Amniotic stem cell (primary cell): ENCODE measurements around the gene HPS1.

Experiments
- DNase-seq: peaks from one replicate; lab custom pipeline; 2025; lab: John Stamatoyannopoulos, UW

HPS1 gene

DNA sequence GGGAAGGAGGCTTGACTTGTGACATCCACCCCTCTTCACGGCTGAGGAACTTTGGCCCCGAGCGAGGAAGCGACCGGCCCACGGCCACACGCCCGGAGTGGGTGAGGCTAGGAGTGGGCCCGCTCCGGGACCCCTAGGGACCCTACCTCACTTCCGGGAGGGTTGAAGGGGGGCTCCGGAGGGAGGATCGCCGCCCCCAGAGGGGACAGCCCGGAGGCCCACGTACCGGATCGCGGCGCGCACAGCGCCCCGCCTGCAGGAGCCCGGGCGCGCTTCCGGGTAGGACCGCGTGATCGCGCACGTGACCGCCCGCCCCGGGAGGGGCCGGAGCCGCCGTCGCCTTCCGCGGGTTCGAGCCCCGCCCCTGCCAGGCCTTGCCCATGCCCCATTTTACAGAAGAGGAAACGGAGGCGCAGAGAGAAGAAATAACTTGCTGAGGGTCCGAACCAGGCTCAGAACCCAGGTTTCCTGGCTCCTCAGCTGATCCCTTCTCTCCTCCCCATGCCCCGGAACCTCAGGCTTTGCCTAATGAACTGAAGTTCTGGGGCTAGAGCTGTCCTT is at the start of gene HPS1:
Gene HPS1, minus strand, starts transcription at position 275 of the 561 bp plus-strand sequence. CDS start 3,695 bp downstream, outside the sequence.
- no peak for DNase-seq

DNA sequence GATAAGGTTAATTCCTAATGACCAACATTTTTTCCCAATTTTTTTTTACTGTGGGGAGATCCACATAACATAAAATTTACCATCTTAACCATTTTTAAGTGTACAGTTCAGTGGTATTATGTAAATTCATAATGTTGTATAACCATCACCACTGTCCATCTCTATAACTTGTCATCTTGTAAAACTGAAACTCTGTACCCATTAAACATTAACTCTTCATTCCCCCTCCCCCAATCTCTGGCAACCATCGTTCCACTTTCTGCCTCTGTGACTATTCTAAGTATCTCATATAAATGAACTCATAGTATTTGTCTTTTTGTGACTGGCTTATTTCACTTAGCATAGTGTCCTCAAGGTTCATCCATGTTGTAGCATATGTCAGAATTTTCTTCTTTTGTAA is 46.0 kb upstream of the HPS1 start:
- no peak for DNase-seq

DNA sequence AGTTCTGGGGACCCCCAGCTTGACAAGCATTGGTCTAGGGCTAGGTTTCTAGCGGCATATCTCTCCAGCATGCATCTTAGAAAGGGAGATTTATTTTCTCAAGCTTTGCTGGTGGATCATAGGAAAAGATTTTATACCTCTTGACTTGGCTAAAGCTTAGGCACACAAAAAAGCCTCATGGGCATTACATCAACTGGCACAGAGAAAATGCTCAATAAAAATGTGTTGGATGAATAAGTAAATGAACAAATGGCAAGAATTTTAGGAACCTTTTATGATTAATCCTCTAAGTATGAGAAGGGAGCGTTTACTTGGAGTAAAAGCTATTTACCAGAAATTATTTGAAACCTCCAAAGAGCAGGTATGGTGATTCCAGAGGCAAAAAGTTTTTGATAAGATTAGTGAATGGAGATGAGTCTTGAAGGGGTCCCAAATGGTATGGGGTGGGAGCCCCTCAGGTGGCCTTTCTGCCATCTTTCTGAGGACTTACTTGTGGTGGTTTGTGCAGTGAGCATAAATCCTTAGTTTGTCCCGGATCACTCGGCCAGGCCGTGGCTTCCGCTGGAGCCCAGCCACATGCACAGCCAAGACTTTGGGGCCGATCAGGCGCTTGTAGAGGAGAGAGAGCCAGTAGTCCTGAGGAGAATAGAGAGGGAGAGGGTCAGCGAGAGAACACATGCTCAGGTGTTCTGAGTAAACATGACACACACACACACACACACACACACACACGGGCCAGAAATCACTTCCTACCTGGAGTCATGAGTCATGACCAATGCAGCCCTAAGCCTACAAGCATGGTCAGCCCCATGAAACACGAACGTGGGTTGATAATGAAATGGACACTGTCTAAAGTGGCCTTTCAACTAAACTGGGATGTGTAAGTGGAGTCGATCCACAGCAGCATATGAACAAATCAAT is 43.1 kb upstream of the HPS1 start:
- no peak for DNase-seq

DNA sequence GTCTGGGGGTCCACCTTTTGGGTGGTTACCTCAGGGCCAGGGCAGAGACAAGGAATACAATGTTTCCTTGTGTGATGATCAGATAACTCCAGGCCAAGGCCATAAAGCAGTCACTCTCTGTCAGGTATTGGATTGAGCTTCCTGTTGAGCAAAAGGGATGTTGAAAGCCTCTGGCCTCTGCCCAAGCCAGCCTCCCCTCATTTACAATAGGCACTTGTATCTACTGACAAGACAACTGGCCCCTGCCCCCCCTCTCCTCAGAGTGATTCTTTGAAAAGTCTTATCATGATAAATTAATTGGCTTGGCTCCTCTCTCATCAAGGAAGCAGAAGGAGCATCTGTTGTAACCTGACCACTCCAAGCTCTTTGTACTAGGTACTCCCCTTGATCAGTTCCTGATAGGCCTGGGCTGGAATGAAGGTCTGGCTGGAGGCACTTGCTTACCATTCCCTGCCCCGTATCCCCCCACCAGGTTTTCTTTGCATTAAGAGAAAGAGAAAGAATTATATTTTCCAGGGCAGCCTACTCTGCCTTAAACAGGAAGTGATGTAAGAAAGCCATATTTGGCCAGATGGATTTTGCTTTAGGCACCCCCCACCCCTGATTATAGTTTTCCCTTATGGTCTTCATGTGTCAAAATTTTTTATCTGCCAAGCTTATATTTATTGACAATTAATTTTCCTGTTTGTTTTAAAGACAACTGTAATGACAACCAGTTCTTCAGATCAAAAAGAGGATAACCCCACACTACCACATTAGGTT is 42.1 kb upstream of the HPS1 start:
- DNase-seq, result no peak

DNA sequence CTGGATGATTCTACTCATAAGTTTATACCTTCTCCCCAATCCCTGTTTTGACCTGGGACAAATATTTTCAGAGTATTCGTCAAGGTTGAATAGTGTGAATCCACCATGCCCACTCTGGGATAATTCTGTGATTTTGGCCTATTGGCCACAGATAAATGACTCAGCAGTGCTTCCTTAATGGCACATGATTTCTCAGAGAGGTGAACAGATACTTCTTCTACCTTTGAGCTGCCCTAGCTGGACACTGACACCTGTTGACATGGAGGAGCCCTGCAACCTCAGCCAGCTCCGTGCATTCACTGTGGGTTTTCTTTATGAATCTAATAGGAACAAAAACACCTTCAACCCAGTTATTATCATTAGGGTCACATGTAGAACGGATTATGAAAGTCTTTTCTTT is 40.9 kb upstream of the HPS1 start:
- no peak for DNase-seq

DNA sequence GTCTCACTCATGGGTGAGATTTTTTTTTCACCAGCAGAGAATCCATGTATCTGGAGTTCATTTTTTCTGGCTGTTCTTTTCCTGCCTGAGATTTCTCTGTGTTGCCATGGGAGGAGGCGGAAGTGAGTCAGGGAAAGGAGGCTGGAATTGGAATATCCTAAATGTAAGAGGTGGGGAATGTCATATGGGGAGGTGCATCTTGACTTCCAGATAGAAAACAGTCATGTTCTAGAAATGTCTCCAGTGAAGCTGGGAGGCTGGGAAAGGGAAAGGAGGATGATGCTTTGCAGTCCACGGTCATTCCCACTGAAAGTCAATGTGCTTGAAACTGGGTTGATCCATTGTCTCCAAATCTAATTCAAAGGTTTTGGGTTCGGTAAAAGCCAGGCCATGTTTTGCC is 39.7 kb upstream of the HPS1 start:
- no peak for DNase-seq

DNA sequence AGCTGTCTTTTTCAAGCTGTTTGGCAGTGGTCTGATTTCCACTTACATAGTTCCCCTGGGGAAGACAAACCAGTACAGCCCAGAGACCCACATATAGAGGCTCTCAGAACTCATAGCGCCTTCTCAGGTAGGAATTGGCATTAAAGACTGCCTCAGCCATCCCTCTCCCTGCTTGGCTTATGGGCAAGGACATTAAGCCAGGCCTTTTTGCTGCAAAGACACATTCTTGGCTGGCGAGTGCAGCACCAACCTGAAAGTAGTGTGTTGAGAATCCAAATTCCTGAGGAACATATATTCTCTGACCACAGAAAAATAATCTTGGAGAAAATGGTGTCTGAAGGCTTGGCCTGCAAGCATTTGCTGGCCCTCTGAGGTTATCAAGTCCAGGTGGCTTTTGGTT is 39.2 kb upstream of the HPS1 start:
- no peak for DNase-seq

DNA sequence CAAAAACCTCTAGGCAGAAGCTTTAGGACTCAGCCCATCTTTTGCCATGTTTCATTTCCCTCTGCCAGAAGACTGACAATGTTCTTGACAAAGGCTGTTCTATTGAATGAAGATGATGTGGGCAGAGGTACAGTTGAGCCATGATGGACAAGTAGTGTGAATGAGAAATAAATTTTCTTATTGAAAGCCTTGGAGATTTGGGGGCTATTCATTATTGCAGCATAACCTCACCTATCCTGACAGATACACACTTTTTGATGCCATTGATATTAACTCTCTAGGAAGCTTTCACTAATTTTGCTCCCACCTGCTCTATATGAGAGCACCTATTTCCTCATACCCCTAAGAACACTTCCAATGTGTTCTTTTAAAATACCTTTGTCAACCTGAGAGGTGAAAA is 36.9 kb upstream of the HPS1 start:
- no peak for DNase-seq

DNA sequence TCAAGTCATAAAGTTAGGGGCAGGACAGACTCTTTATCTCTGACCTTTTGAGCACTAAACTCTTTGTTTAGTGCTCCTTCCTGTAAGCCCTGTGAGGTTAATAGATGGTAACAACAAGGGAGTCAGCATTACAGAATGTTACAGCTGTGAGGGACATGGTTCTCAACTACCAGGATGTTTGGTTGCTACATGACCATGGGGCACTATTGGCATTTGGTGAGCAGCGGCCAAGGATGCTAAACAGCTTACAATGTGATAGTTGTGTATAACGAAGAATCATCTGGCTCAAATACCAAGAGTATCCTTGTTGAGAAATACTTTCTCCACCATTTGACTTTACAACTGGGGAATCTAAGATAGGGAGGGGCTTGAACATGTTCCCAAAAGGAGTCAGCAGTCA is 35.4 kb upstream of the HPS1 start:
- no peak for DNase-seq

DNA sequence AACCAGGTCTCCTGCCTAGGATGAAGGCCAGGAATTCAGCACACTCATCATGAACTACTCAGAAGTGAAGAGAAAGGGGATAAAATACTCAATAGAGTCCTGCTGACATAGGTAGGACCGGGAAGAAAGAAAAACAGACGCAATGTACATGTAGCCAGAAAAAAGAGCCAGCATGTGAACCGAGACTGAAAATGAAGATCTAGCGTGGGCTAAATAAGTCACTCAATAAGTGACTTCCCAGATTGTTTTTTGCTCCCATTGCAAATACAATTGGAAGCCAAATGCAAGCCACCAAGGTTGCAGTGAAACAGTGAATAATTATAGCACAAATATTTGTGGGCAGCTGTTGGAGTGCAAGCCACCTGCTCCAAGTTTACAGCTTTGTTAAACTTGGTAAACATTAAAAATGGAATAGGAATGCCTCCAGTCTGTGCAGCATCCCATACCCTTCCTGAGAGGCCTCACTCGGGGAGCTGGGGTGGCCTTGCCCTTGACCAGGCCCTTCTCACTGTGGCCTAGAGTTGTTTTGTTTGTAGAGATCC is 34.7 kb upstream of the HPS1 start:
- DNase-seq, result no peak

DNA sequence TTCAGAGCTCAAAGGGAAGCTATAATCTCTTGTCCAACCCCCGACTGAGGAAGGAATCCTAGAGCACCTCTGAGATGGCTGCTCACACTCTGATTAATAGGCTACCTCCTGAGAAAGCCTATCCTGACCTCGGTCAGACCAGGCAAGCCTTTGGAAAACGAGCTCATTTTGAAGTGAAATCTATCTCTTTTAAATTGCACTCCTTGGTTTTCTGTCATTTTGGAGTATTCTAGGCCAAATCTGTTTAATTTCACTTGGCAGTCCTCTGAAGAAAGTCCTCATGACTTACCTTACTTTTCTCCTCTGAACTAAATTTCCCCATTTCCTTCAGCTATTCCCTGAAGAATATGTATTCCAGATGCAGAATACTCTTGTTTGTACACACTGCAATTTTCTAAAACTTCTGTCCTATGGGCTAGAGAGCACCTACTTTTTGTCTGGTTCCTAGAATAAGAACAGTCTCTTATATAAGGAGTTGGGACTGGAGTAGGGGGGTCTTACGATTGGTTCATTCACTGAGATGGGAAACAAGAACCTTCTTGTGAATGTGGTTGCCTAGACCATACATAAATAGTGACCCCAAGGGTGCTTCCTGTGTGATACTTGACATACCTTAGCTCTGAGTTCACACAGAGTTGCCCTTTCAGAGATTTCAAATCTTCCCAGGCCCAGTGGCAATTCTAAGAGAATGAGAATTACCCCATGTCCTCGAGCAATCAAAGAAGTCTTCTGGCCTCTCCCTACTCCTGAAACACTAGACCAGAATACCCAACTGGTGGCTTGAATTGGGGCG is 31.9 kb upstream of the HPS1 start:
- DNase-seq, result no peak

DNA sequence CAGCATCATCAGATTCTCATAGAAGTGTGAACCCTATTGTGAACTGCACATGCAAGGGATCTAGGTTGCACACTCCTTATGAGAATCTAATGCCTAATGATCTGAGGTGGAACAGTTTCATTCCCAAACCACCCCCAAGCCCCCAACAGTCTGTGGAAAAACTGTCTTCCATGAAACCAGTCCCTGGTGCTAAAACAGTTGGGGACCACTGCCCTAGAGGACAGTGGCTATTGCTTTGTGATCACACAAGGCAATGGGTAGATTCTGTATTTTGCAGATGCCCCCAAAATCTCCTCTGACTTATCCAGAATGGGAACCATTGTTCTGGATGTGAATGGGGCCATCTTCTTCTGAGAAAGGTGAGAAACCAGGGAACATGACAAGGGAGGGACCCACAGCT is 31.1 kb upstream of the HPS1 start:
- DNase-seq, result no peak

DNA sequence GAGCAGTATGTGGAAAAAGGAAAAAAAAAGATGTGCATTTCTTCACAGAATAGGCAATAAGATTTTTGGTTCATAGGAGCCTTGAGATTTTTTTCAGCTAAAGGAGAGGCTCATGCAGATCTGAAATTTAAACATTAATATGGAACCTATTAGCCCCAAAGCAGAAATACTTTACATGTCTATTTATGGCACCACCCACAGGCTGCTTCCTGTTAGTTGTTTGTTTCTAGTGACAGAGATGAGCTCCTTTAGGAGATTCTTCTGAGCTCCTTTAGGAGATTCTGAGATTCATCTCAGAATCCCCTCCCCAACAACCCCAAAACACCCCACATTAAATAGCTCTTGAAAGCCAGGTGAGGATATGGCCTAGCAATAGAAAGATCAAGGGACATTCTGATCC is 27.9 kb upstream of the HPS1 start:
- no peak for DNase-seq

DNA sequence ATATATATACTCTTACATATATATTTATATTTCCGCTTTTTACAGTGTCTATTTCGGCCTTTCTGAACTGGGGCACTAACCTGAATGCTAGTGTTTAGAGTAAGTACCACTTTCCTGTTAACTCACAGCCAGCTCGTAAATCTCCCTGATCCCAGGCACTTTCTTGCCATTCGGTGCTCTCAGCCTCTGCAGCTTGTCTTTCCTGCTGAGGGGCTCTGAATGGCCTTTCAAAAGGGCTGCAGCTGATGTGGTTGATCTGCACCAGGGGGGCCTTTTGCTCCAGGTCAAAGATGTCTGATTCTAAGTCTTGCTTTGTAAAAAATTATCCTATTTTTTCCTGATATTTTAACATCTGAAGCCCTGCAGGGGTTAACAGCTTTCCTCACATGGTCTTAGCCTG is 25.5 kb upstream of the HPS1 start:
- no peak for DNase-seq

DNA sequence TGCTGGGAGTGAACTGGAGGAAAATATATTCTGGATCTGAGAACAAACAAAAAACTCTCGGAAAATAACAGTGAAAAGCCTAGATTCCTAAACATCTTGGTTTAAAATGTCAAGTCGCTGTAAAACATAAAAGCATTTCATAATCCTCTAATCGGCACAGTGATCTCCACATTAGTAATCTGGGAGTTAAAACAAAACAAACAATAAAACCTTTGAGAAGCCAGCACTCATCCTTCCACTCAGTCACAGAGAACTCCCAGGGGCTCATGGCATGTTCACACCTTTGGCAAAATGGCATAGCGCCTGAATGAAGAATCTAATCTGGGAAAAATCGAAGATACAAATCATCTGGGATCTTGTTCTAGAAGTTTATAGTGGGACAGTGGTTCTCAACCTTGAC is 24.1 kb upstream of the HPS1 start:
- no peak for DNase-seq

DNA sequence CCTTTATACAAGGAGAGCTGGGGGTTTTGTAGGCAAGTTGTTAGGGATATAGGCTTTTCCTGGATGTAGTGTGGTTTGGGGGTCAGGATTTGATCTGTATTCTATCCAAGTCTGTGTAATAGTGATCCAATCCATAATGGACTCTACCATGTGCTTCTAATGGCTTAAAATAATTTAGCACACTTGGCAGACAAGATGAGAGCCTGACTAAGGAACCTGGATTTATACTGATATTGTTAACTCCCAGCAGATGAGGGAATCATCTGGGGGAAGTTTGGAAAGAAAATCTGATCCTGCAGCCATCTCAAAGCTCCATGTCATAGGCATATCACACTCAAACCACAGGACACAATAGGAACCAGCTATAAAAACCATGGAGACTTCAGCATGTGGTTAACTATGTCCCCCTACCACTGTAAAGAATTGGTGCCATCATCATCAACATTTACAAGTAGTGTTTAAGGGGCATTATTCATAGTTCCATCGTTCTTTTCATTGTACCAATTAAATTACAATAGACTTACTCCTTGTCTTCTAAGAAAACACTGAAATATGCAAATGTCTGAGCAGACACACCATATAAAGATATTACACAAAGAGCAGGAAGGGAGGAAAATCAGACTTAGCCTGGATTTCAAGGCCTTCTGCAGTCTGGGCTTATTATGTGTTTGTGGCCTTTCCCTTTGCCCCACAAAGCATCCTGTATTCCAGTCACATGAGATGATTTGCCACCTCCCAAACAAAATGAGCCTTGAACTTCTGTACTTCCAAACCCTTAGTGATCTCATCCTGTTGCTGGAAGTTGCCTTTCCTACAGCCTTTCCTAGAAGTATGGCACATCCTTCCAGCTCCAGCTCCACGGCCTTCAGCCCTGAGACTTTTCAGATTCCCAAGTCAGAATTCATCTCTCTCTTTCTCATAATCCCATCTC is 22.5 kb upstream of the HPS1 start:
- no peak for DNase-seq

DNA sequence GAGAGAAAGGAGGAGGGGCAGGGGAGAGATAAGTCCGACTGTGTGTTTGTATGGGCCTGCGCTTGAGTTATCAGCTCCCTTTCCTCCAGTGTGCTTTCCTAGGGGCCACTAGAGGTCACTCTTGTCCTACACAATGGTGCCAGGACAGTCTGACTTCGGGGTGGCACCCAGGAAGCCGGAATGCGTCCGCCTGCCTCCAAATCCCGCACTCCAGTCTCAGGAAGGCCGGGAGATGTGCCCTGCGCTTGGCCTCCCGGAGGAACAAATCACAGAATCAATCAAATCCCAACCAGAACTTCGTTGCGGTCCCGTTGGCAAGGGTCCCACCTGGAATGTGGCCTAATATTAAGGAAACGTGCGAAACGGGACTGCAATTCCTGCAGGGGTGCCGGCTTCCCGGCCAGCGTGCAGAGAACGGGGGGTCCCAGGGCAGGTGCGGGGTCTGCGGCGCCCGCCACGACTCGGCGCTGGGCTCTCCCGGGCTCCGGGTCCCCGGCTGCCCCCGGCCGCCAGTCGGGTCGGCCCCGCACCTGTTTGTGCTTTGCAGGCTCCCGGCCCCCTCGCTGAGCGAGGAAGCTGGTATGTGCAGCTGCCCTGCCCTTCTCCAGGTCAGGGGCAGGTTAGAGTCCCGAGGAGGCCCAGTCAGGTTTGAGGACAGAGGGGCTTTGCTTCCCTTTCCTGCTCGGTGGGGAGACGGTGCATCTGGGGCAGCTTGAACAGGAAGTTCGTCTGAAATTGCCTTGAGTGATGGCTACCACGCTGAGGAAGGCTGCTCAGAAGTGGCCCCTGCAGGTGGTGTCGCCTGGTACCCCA is 21.0 kb upstream of the HPS1 start:
- DNase-seq, result peak; percentile 77

DNA sequence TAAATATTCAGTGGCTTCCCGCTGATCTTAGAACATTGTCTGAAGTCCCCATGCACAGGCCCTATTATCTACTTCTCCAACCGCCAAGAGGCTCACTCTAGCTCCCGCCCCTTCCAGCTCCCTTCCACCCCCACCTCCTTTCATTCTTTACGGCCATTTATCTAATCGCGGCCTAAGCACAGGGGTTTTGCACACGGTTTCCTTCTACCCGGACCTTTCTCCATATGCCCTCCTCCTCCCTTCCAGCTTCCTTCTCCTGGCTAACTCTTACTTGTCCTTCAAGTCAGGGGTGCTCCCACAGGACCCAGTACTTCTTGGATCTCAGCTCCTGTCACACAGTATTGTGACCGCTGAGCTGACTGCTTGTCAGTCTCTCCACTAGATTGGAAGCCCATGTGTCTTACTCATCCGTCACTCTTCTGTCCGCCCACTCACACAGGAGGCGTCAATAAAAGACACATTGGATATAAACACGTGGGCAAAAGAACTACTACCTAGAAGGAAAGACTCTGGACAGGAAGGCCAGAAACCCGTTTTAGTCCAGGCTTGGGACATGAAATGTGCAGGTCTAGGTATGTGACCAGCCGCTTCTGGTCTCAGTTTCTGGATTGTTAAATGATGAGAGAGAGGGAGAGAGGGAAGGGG is 20.2 kb upstream of the HPS1 start:
- no peak for DNase-seq

DNA sequence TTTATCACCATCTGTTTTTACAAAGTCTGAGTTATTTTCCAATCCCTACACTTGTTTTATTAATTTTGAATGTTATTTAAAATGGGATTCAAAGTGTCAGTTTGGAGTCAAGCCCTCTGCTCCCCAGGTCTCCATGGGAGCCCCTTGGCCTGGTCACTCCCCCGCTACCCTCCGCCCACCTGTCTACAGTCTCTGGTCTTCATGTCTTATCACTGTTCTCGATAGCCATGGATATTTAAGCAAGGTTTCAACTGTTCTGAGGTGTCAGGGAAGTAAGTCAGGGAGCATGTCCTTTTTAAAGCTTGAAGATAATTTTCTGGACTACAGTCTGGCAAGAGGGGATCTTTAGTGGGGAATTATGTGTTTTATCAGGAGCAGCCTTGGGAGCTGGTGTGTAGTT is 19.1 kb upstream of the HPS1 start:
- no peak for DNase-seq
